Right lobe of liver (tissue), 4 donors: ENCODE measurements around the gene SLC38A1.

ENCODE experiments used
- CTCF ChIP-seq, 4 donors: fragments of 200-600 bp in 3 of 4; fragments of 450-650 bp in 1 of 4; IDR thresholded peaks; one replicate each; pipeline versions ENCODE4 v1.5.1 to v1.8.0; 2016 to 2022; ENCODE audit warnings: antibody characterized with exemption in 4 of 4, mild to moderate bottlenecking in 2 of 4
- POLR2A ChIP-seq: fragments of 450-650 bp; IDR thresholded peaks from one replicate; pipeline ENCODE4 v1.6.1; 2017; ENCODE audit warnings: antibody characterized with exemption, mild to moderate bottlenecking
- donor health status: DM: no; HTN: no; CAD: no.
- donor health status: DM: no; HTN: no; CAD: no.
- donor health status: DM: no; HTN: yes; CAD: no.

GRCh38 chr12:46165191-46165590 is 103.7 kb downstream of the SLC38A1 start:
- no peak for TF ChIP-seq CTCF (IDR thresholded peaks at IDR 0.05)
- TF ChIP-seq POLR2A = no peak
